Stomach (tissue), 9 donors: Measurements from ENCODE around the gene IGF1R. TPM values are rescaled to one million over a fixed set of nuclear protein-coding genes. Genes with fewer than 3 reads are reported as not detected.

Source experiments
- DNase-seq, 2 donors: peaks; one replicate each; pipeline versions ENCODE4 v3.0.0 to v3.0.0-alpha.2; 2013 to 2019
- H3K27ac ChIP-seq, 5 donors: fragments of 200-600 bp in 4 of 5; sonication (generic) in 4 of 5; one replicate each; pipeline ENCODE4 v1.5.1; 2013 to 2019; ENCODE audit warnings: mild to moderate bottlenecking in 1 of 5, moderate library complexity in 1 of 5
- H3K27me3 ChIP-seq, 3 donors: fragments of 200-600 bp; sonication (generic); one replicate each; pipeline ENCODE4 v1.5.1; 2017 to 2019; ENCODE audit warnings: mixed run types in 1 of 3
- H3K36me3 ChIP-seq, 4 donors: fragments of 200-600 bp; sonication (generic); 1 replicate in 3 of 4; 2 replicates in 1 of 4; pipeline ENCODE4 v1.5.1; 2016 to 2019
- H3K4me1 ChIP-seq, 4 donors: fragments of 200-600 bp; sonication (generic); one replicate each; pipeline ENCODE4 v1.5.1; 2016 to 2019
- H3K4me3 ChIP-seq, 4 donors: fragments of 200-600 bp; sonication (generic) in 3 of 4; one replicate each; pipeline ENCODE4 v1.5.1; 2016 to 2019; ENCODE audit warnings: mild to moderate bottlenecking in 1 of 4
- H3K9me3 ChIP-seq, 4 donors: fragments of 200-600 bp; sonication (generic); one replicate each; pipeline ENCODE4 v1.5.1; 2016 to 2019
- CTCF ChIP-seq, 7 experiments: fragments of 450-650 bp in 4 of 7; fragments of 200-600 bp in 3 of 7; sonication (generic) in 3 of 7; IDR thresholded peaks; one replicate each; pipeline ENCODE4 v1.5.1; 2016 to 2019; ENCODE audit warnings: antibody characterized with exemption in 7 of 7, control low read depth in 2 of 7, mild to moderate bottlenecking in 1 of 7
- EP300 ChIP-seq: sonication (generic); formaldehyde crosslinking; IDR thresholded peaks from one replicate; pipeline ENCODE4 v1.6.1; 2017; ENCODE audit warnings: antibody characterized with exemption
- POLR2A ChIP-seq, 4 donors: fragments of 450-650 bp; IDR thresholded peaks; one replicate each; pipeline ENCODE4 v1.6.1; 2016; ENCODE audit warnings: antibody characterized with exemption in 4 of 4, control low read depth in 2 of 4, mild to moderate bottlenecking in 1 of 4, moderate library complexity in 1 of 4
- POLR2AphosphoS5 ChIP-seq, 3 donors: sonication (generic); formaldehyde crosslinking; IDR thresholded peaks; one replicate each; pipeline ENCODE4 v1.6.1; 2016; ENCODE audit warnings: antibody characterized with exemption in 3 of 3
- WGBS, 5 donors: extraction: QIAGEN DNeasy Blood & Tissue Kit in 3 of 5; methylation state at CpG; one replicate each; pipeline versions ENCODE4 v1.1.5 to v1.1.7; 2013 to 2018; 5-methylcytosine and 5-hydroxymethylcytosine counted together
- intact Hi-C: fragments of 100-400 bp; cut with DNase I; formaldehyde crosslinking; loops from one replicate; pipeline ENCODE4 v1.15.1; 2023; ENCODE audit warnings: low total_unique reads
- polyA plus RNA-seq, 3 donors: library from polyadenylated mRNA; stranded (reverse); fragments of 200-250 nt; gene quantifications; one replicate each; pipeline ENCODE4 v1.2.3, GENCODE V29; 2013
- total RNA-seq, 5 donors: library from RNA; depleted of rRNA; stranded (reverse); fragments of >200 nt; gene quantifications; one replicate each; pipeline versions ENCODE4 v1.1.0 to v1.2.3, GENCODE V29; 2014 to 2016
- donor health status: healthy with polysubstance abuse.
- donor health status: Bipolar disorder and iron deficiency.
- donor health status: healthy.

Gene IGF1R
- total and polyA plus RNA-seq, 8 donors: 2.3 to 131 (median 42.8) TPM

GRCh38 chr15:98777426-98777825 lies 129.1 kb downstream of the IGF1R start:
- Histone ChIP-seq H3K4me1 (peaks cover 26 to 80% (median 53%) of the 10 kb centered on the region in 4 donors), H3K9me3 (no peaks in the 10 kb centered on the region), H3K27ac (peak overlapping the region; percentile 64 to 82 (median 75)), H3K36me3 (no peaks in the 10 kb centered on the region), H3K27me3 (no peaks in the 10 kb centered on the region), H3K4me3 (no peak overlapping the region)
- no peak for TF ChIP-seq EP300
- TF ChIP-seq POLR2A (IDR thresholded peaks at IDR 0.05): no peak
- TF ChIP-seq CTCF (IDR thresholded peaks at IDR 0.05): no peak
- no peak for TF ChIP-seq POLR2AphosphoS5 (IDR thresholded peaks at IDR 0.05)
- WGBS, 5 donors: 62 to 75% (median 65%) methylated on average over 9 of the region's 9 CpGs
- intact Hi-C loops: loop anchor here (10.0 kb wide), 1 partner anchor 123 kb away; no protein-coding TSS in a partner anchor
- DNase-seq: no peak

- Histone ChIP-seq H3K27ac (peak overlapping the region in 4 of 5 donors; percentile 9 to 75 (median 16)), H3K36me3 (no peaks in the 10 kb centered on the region), H3K27me3 (no peaks in the 10 kb centered on the region), H3K4me1 (peaks cover 26 to 79% (median 49%) of the 10 kb centered on the region in 4 donors), H3K9me3 (no peaks in the 10 kb centered on the region), H3K4me3 (no peak overlapping the region)
- intact Hi-C loops: loop anchor here (10.0 kb wide), 1 partner anchor 124 kb away; no protein-coding TSS in a partner anchor
- TF ChIP-seq POLR2A (IDR thresholded peaks at IDR 0.05) (no peak), CTCF (IDR thresholded peaks at IDR 0.05) (no peak), EP300 (no peak), POLR2AphosphoS5 (IDR thresholded peaks at IDR 0.05) (no peak)
- DNase-seq: no peak
- WGBS, 5 donors: 79 to 92% (median 84%) methylated on average over 3 of the region's 3 CpGs
Measured at GRCh38 chr15:98778263-98778959, 130.1 kb downstream of the IGF1R start.

GRCh38 chr15:98778960-98779359 lies 130.6 kb downstream of the IGF1R start:
- WGBS, 5 donors: 53 to 76% (median 64%) methylated on average over 4 of the region's 4 CpGs
- TF ChIP-seq POLR2A (IDR thresholded peaks at IDR 0.05): no peak
- TF ChIP-seq EP300: no peak
- no peak for TF ChIP-seq CTCF (IDR thresholded peaks at IDR 0.05)
- no peak for TF ChIP-seq POLR2AphosphoS5 (IDR thresholded peaks at IDR 0.05)
- H3K27ac ChIP-seq: peak overlapping the region; percentile 9 to 75 (median 11)

GRCh38 chr15:98779463-98780071 lies 131.2 kb downstream of the IGF1R start:
- peak; percentile 85 to 90 for DNase-seq
- TF ChIP-seq POLR2AphosphoS5 (IDR thresholded peaks at IDR 0.05) (peak in 1 of 3 donors; percentile 72), EP300 (no peak), CTCF (IDR thresholded peaks at IDR 0.05) (peak in 5 of 7 experiments; percentile 85 to 90 (median 87))
- Histone ChIP-seq H3K27ac (peak overlapping the region; percentile 11 to 75 (median 28)), H3K36me3 (no peaks in the 10 kb centered on the region), H3K4me3 (no peak overlapping the region), H3K4me1 (peaks cover 28 to 67% (median 44%) of the 10 kb centered on the region in 4 donors), H3K27me3 (no peaks in the 10 kb centered on the region), H3K9me3 (no peaks in the 10 kb centered on the region)
- intact Hi-C loops: loop anchor here (10.0 kb wide), 1 partner anchor 125 kb away; no protein-coding TSS in a partner anchor
- 16 to 38% (median 24%) methylated on average over 12 to 16 of the region's 16 CpGs for WGBS, 5 donors

More at GRCh38 chr15:98778960-98779359, 130.6 kb downstream of the IGF1R start:
- Histone ChIP-seq H3K9me3 (no peaks in the 10 kb centered on the region), H3K27me3 (no peaks in the 10 kb centered on the region), H3K4me3 (no peak overlapping the region), H3K4me1 (peaks cover 26 to 73% (median 45%) of the 10 kb centered on the region in 4 donors), H3K36me3 (no peaks in the 10 kb centered on the region)
- DNase-seq: no peak
- intact Hi-C loops: loop anchor here (10.0 kb wide), 1 partner anchor 124 kb away; no protein-coding TSS in a partner anchor
